ENCODE results near the gene C19orf81.

The C19orf81 gene

GRCh38 chr19:50658441-50659317 is 9.4 kb downstream of the C19orf81 start:
- H3K27ac ChIP-seq (ENCODE audit: low read depth, low read length, poor library complexity, severe bottlenecking) = no peak overlapping the region
- no peak for TF ChIP-seq EZH2 (IDR thresholded peaks at IDR 0.05; ENCODE audit: borderline replicate concordance, low read length)
- no peak for TF ChIP-seq CTCF (IDR thresholded peaks at IDR 0.05; ENCODE audit: low read length)
- no peak overlapping the region for H3K9ac ChIP-seq (ENCODE audit: low read length)
- no peak overlapping the region for H3K4me3 ChIP-seq (ENCODE audit: low read depth, low read length, poor library complexity, severe bottlenecking)
- no peaks in the 10 kb centered on the region for H3K4me1 ChIP-seq (ENCODE audit: insufficient read depth, low read length, severe bottlenecking)
- H2AFZ ChIP-seq (ENCODE audit: low read length) = no peak overlapping the region
- no peaks in the 10 kb centered on the region for H3K9me2 ChIP-seq (ENCODE audit: low read depth, low read length)
- no peaks in the 10 kb centered on the region for H3K36me3 ChIP-seq (ENCODE audit: insufficient read depth, low read length)
- H3K27me3 ChIP-seq (ENCODE audit: insufficient read depth, low read length) = 0 out of 2 replicates have a peak, but pooled peaks cover 3% of the 10 kb centered on the region
- H3K9me3 ChIP-seq (ENCODE audit: low read length) = no peaks in the 10 kb centered on the region
- H3F3A ChIP-seq (ENCODE audit: insufficient read depth, low read length) = no peaks in the 10 kb centered on the region
- no peaks in the 10 kb centered on the region for H4K20me1 ChIP-seq (ENCODE audit: insufficient read depth, low read length)
- H3K4me2 ChIP-seq (ENCODE audit: low read length) = no peak overlapping the region
- no peaks in the 10 kb centered on the region for H3K79me2 ChIP-seq (ENCODE audit: insufficient read depth, low read length)

GRCh38 chr19:50659318-50660087 is 10.3 kb downstream of the C19orf81 start:
- H3K36me3 ChIP-seq (ENCODE audit: insufficient read depth, low read length) = no peaks in the 10 kb centered on the region; the same call in 1 of the 2 replicates
- no peak overlapping the region for H3K4me2 ChIP-seq (ENCODE audit: low read length)
- no peaks in the 10 kb centered on the region for H3K9me2 ChIP-seq (ENCODE audit: low read depth, low read length)
- no peaks in the 10 kb centered on the region for H3F3A ChIP-seq (ENCODE audit: insufficient read depth, low read length)
- H3K4me1 ChIP-seq (ENCODE audit: insufficient read depth, low read length, severe bottlenecking) = no peaks in the 10 kb centered on the region
- H3K79me2 ChIP-seq (ENCODE audit: insufficient read depth, low read length) = no peaks in the 10 kb centered on the region
- no peak overlapping the region for H3K4me3 ChIP-seq (ENCODE audit: low read depth, low read length, poor library complexity, severe bottlenecking)
- no peaks in the 10 kb centered on the region for H4K20me1 ChIP-seq (ENCODE audit: insufficient read depth, low read length)
- H3K27me3 ChIP-seq (ENCODE audit: insufficient read depth, low read length) = 0 out of 2 replicates have a peak, but pooled peaks cover 3% of the 10 kb centered on the region
- no peak overlapping the region for H3K9ac ChIP-seq (ENCODE audit: low read length)
- TF ChIP-seq CTCF (IDR thresholded peaks at IDR 0.05; ENCODE audit: low read length) (no peak), EZH2 (IDR thresholded peaks at IDR 0.05; ENCODE audit: borderline replicate concordance, low read length) (no peak)
- peaks cover 5% of the 10 kb centered on the region; the same call in 1 of the 2 replicates for H3K9me3 ChIP-seq (ENCODE audit: low read length)
- no peak overlapping the region for H3K27ac ChIP-seq (ENCODE audit: low read depth, low read length, poor library complexity, severe bottlenecking)
- no peak overlapping the region for H2AFZ ChIP-seq (ENCODE audit: low read length)

- H3K9me2 ChIP-seq (ENCODE audit: low read depth, low read length) = no peaks in the 10 kb centered on the region
- H3K27me3 ChIP-seq (ENCODE audit: insufficient read depth, low read length) = 0 out of 2 replicates have a peak, but pooled peaks cover 3% of the 10 kb centered on the region
- H3K4me2 ChIP-seq (ENCODE audit: low read length) = no peak overlapping the region
- H3K36me3 ChIP-seq (ENCODE audit: insufficient read depth, low read length) = no peaks in the 10 kb centered on the region; the same call in 1 of the 2 replicates
- no peak overlapping the region for H2AFZ ChIP-seq (ENCODE audit: low read length)
- no peaks in the 10 kb centered on the region for H3K79me2 ChIP-seq (ENCODE audit: insufficient read depth, low read length)
- no peaks in the 10 kb centered on the region for H3K4me1 ChIP-seq (ENCODE audit: insufficient read depth, low read length, severe bottlenecking)
- no peak overlapping the region for H3K27ac ChIP-seq (ENCODE audit: low read depth, low read length, poor library complexity, severe bottlenecking)
- no peak for TF ChIP-seq CTCF (IDR thresholded peaks at IDR 0.05; ENCODE audit: low read length)
- no peak for TF ChIP-seq EZH2 (IDR thresholded peaks at IDR 0.05; ENCODE audit: borderline replicate concordance, low read length)
- H4K20me1 ChIP-seq (ENCODE audit: insufficient read depth, low read length) = no peaks in the 10 kb centered on the region
- H3K4me3 ChIP-seq (ENCODE audit: low read depth, low read length, poor library complexity, severe bottlenecking) = no peak overlapping the region
- peaks cover 5% of the 10 kb centered on the region; the same call in 1 of the 2 replicates for H3K9me3 ChIP-seq (ENCODE audit: low read length)
- no peaks in the 10 kb centered on the region for H3F3A ChIP-seq (ENCODE audit: insufficient read depth, low read length)
- no peak overlapping the region for H3K9ac ChIP-seq (ENCODE audit: low read length)
Observed at GRCh38 chr19:50660088-50660366, 10.8 kb downstream of the C19orf81 start.
